SK-N-SH (cell line): ENCODE measurements around the gene SPAG6.

ENCODE experiments used
- CTCF ChIP-seq: fragments of 200-600 bp; sonication (generic); IDR thresholded peaks from 2 replicates; pipeline ENCODE4 v1.6.1; 2017; ENCODE audit warnings: antibody characterized with exemption, mild to moderate bottlenecking, moderate library complexity
- EZH2phosphoT487 ChIP-seq: fragments of 200-600 bp; sonication (generic); IDR thresholded peaks from 2 replicates; pipeline ENCODE4 v1.6.1; 2017; ENCODE audit warnings: low read depth, mixed run types, mild to moderate bottlenecking, antibody characterized with exemption, moderate library complexity, borderline replicate concordance
- FOXJ3 ChIP-seq: sonication (generic); formaldehyde crosslinking; IDR thresholded peaks from 2 replicates; pipeline ENCODE4 v1.5.1; 2020; ENCODE audit warnings: mild to moderate bottlenecking, missing genetic modification reagents
- FOXM1 ChIP-seq: IDR thresholded peaks from 2 replicates; pipeline ENCODE4 v1.4.0; 2012; ENCODE audit warnings: low read depth, mild to moderate bottlenecking
- GABPA ChIP-seq: IDR thresholded peaks from 2 replicates; pipeline ENCODE4 v1.4.0; 2012; ENCODE audit warnings: low read depth, mild to moderate bottlenecking
- JUND ChIP-seq: IDR thresholded peaks from 2 replicates; pipeline ENCODE4 v1.4.0; 2012
- PBX3 ChIP-seq: IDR thresholded peaks from 2 replicates; pipeline ENCODE4; 2012
- REST ChIP-seq: IDR thresholded peaks from 2 replicates; pipeline ENCODE4 v1.6.1; 2012; ENCODE audit warnings: mild to moderate bottlenecking, low read depth, low read length, moderate library complexity
- TCF12 ChIP-seq: IDR thresholded peaks from 2 replicates; pipeline ENCODE4 v1.4.0; 2012
- TEAD4 ChIP-seq: IDR thresholded peaks from 2 replicates; pipeline ENCODE4 v1.4.0; 2012; ENCODE audit warnings: mild to moderate bottlenecking, borderline replicate concordance; ENCODE audit not compliant: insufficient read depth
- YY1 ChIP-seq: IDR thresholded peaks from 2 replicates; pipeline ENCODE4 v1.4.0; 2012; ENCODE audit warnings: low read depth, mild to moderate bottlenecking
- ZBTB33 ChIP-seq: IDR thresholded peaks from 2 replicates; pipeline ENCODE4 v1.4.0; 2012; ENCODE audit warnings: low read depth, borderline replicate concordance

- TF ChIP-seq CTCF, result no peak
- no peak for TF ChIP-seq TCF12
- no peak for TF ChIP-seq TEAD4
- no peak for TF ChIP-seq JUND
- TF ChIP-seq REST, result no peak
- TF ChIP-seq FOXM1, result no peak
- no peak for TF ChIP-seq PBX3
- TF ChIP-seq FOXJ3, result no peak
- no peak for TF ChIP-seq GABPA
- TF ChIP-seq YY1, result no peak
- TF ChIP-seq EZH2phosphoT487, result no peak
- no peak for TF ChIP-seq ZBTB33
Observed at GRCh38 chr10:22315455-22316285, 29.6 kb upstream of the SPAG6 start.
